GM15510 (cell line): ENCODE measurements around the gene LIPN.

Experiments
- POLR2A ChIP-seq: IDR thresholded peaks from 3 replicates; pipeline ENCODE4 v1.6.1; 2011; ENCODE audit warnings: borderline replicate concordance; ENCODE audit not compliant: insufficient read length; ENCODE audit errors: extremely low read depth

The LIPN gene

DNA sequence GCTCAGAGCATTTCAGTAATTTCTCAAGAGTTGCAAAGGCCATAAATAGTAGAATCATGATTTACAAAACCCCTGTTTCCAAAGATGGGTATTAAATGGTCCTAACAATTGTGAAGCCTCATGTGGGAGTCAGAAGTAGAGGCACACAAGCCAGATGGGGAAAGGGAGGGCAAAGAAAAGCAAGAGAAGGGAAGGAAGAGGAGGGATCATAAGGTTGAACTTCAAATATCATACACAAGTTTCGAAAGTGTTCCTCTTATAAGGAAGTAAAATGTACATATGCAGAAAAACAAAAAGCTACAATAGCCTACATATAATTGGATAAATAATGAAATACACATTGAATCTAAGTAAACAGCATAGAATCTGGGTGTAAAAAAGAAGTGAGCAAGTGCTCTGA, 6.0 kb downstream of the LIPN start:
- no peak for TF ChIP-seq POLR2A

DNA sequence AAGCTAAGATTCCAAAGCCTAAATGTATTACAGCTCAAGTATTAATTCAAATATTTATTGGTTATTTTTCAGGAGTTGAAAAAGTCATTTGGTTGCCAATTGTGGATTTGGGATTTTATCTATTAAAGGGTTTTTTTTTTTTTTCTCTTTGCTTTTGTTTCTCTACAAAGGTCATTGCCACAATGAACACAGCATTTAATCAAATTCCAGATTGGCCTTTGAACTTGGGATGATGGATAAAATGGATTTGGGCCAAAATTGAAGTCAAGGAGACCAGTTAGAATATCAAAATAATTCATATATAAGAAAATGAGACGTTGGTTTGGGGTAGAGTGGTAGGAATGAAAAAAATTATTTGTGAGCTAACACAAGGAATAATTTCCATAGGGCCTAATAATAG, 9.6 kb downstream of the LIPN start:
- TF ChIP-seq POLR2A = no peak

GRCh38 chr10:88781206-88781605, 21.4 kb downstream of the LIPN start:
- no peak for TF ChIP-seq POLR2A

- TF ChIP-seq POLR2A = no peak
Observed at GRCh38 chr10:88782222-88782621, 22.4 kb downstream of the LIPN start.

GRCh38 chr10:88783724-88784123, 23.9 kb downstream of the LIPN start:
- no peak for TF ChIP-seq POLR2A

GRCh38 chr10:88786032-88786770, 26.4 kb downstream of the LIPN start:
- TF ChIP-seq POLR2A = no peak

GRCh38 chr10:88787463-88787862, 27.6 kb downstream of the LIPN start:
- TF ChIP-seq POLR2A = no peak

- no peak for TF ChIP-seq POLR2A
Observed at GRCh38 chr10:88788924-88789323, 29.1 kb downstream of the LIPN start.

DNA sequence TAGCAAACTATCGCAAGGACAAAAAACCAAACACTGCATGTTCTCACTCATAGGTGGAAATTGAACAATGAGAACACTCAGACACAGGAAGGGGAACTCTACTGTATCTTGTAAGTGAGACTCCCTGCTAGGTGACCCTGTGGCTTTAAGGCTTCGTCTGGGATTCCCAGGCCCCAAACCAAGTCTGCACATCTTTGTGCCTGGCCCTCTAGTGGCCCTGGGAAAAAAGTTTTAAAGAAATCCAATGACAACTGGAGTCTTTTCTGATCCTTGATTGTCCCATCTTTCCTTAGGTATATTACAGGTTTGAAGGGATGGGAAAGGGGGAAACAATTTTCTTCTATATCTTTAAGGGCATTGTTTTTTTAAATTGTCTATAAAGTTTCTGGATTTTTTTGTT, 32.1 kb downstream of the LIPN start:
- no peak for TF ChIP-seq POLR2A

DNA sequence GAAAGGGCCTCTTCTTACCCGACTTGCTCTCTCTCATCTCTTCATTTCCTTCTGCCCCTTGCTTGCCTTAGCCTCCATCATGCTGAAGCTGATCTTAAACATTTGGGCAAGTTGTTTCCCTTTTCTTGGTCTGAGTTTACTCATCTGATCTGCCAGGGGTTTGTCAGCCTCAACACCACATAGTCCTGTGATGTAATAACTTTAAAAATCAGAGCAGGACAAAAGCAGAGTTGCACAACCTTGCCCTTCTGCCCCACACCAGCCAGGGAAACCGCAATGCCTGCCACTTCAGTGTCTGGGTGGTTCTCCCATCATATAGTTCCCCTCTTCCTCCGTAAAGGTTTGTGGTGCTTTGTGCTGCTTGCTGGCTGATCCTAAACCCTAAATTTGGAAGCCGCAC, 32.8 kb downstream of the LIPN start:
- no peak for TF ChIP-seq POLR2A

- no peak for TF ChIP-seq POLR2A
Observed at GRCh38 chr10:88793712-88794299, 34.0 kb downstream of the LIPN start.

DNA sequence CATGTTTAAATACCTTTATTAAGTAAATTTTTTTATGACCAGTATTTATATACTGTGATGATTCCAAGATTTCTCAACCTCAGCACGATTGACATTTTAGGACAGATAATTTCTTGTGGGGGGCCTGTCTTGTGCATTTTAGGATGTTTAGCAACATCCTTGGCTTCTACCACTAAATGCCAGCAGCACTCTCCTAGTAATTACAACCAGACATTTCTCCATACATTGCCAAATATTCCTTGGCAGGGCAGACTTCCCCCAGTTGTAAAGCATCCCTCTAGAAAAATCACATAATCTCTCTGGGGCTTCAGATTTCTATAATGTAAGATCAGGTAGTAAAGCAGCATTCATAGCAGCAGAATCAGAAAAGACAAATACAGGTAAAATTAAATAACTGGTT, 34.9 kb downstream of the LIPN start:
- TF ChIP-seq POLR2A = no peak

GRCh38 chr10:88800152-88801125, 40.6 kb downstream of the LIPN start:
- no peak for TF ChIP-seq POLR2A

DNA sequence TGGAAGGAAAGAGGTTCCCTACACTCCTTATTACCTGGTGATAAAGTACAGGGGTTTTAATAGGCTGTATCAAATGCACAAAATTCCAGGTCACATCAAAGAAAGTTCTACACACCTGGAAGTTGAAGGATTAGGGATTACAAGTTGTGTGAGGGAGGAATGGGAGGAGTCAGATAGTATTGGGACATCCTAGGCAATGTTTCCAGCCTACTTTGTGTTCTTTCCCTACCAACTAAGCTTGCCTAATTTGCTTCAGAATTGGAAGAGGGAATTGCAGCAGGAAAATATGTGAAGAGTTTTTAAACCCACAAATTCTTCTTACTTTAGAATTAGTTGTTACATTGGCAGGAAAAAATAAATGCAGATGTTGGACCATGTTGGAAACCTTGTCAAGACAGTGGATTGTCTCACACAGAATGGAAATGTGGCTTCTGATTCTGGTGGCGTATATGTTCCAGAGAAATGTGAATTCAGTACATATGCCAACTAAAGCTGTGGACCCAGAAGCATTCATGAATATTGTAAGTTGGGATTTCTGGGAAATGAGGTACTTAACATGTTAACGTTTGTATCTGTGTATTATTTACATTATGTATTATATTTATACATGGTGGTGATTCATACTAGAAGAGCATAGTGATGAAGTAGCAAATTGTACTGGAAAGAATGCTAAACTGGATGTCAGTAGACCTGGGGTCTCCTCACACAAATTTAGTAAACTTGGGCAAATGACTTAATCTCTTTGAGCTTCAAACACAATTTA, 42.9 kb downstream of the LIPN start, which contains the start of gene LIPM:
LIPM (plus strand) TSS at position 208 of the 763 bp plus-strand sequence; CDS start at position 375, 167 bp downstream.
- TF ChIP-seq POLR2A = no peak
